ENCODE measurements around the gene ADAP1. TPM values are rescaled to one million over a fixed set of nuclear protein-coding genes. Genes with fewer than 3 reads are reported as not detected.
A peak's percentile ranks its signal among the peaks of the same experiment; 100 is the strongest.

Gene ADAP1
- polyA plus RNA-seq, 1 donor (not counting 4 experiments of a cell fraction or from before 2014, with no cell fraction given), result 4.3 TPM

DNA sequence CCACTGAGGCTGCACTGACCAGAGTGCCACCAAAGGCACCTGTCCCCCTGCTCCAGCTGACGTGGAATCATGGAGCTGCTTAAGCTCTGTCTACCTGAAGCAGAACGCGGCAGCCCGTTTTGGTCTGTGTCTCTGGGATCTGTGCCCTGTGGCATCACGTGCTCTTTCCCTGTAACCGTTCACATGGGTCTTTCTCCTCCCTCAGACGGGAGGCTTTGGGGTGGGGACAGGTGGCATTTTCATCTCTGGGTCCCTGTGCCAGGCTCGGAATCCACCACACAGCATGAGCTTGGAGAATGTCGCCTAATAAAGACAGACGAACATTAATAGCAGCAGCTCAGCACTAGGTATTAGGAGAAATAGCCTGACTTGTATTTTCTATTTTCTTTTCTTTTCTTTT, 1.6 kb upstream of the ADAP1 start:
- H3K36me3 ChIP-seq (ENCODE audit: control insufficient read depth in 2 of 2, extremely low read depth in 1 of 2, insufficient read depth in 2 of 2, low read length in 2 of 2), result no peaks in the 10 kb centered on the region
- dilution Hi-C loops (cut with MboI; ENCODE audit: extremely low pct_ligation_motif_present, low sequenced_read_pairs), result no loop called here
- H3K27me3 ChIP-seq (ENCODE audit: control insufficient read depth, extremely low read depth, insufficient read depth, low read length), result peaks cover 16% of the 10 kb centered on the region
- no peak overlapping the region for H3K4me3 ChIP-seq (ENCODE audit: control insufficient read depth in 2 of 3, extremely low read depth in 1 of 3, insufficient read depth in 2 of 3, low read depth in 1 of 3, low read length in 3 of 3)
- no peak overlapping the region for H3K4me2 ChIP-seq (ENCODE audit: control insufficient read depth, extremely low read depth, insufficient read depth, low read depth, low read length)
- no peaks in the 10 kb centered on the region for H3K4me1 ChIP-seq (ENCODE audit: control insufficient read depth, extremely low read depth, insufficient read depth, low read length)
- H3K27ac ChIP-seq (ENCODE audit: control insufficient read depth, insufficient read depth, low read length), result no peak overlapping the region
- H4K20me1 ChIP-seq (ENCODE audit: control insufficient read depth, extremely low read depth, insufficient read depth, low read length), result peaks cover 2% of the 10 kb centered on the region
- FAIRE-seq (no peak), DNase-seq (ENCODE audit: low read depth, low spot score) (no peak)
- TF ChIP-seq, protein P1, sequence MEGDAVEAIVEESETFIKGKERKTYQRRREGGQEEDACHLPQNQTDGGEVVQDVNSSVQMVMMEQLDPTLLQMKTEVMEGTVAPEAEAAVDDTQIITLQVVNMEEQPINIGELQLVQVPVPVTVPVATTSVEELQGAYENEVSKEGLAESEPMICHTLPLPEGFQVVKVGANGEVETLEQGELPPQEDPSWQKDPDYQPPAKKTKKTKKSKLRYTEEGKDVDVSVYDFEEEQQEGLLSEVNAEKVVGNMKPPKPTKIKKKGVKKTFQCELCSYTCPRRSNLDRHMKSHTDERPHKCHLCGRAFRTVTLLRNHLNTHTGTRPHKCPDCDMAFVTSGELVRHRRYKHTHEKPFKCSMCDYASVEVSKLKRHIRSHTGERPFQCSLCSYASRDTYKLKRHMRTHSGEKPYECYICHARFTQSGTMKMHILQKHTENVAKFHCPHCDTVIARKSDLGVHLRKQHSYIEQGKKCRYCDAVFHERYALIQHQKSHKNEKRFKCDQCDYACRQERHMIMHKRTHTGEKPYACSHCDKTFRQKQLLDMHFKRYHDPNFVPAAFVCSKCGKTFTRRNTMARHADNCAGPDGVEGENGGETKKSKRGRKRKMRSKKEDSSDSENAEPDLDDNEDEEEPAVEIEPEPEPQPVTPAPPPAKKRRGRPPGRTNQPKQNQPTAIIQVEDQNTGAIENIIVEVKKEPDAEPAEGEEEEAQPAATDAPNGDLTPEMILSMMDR (optimal IDR thresholded peaks at IDR 0.05 in 1 of 3, IDR thresholded peaks at IDR 0.05 in 1 of 3, conservative IDR thresholded peaks at IDR 0.05 in 1 of 3; ENCODE audit: extremely low read depth in 1 of 3, insufficient read depth in 2 of 3, low read length in 3 of 3), result no peak
- no peaks in the 10 kb centered on the region for H3K79me2 ChIP-seq (ENCODE audit: control insufficient read depth, insufficient read depth, low read length)
- no peak overlapping the region for H3K9ac ChIP-seq (ENCODE audit: control insufficient read depth, extremely low read depth, insufficient read depth, low read length)
- no peaks in the 10 kb centered on the region for H3K9me1 ChIP-seq (ENCODE audit: control insufficient read depth, extremely low read depth, insufficient read depth, low read length)
- no peaks in the 10 kb centered on the region for H3K9me3 ChIP-seq (ENCODE audit: control insufficient read depth, low read depth, low read length)
- no peak overlapping the region for H2AFZ ChIP-seq (ENCODE audit: control insufficient read depth, low read length)

DNA sequence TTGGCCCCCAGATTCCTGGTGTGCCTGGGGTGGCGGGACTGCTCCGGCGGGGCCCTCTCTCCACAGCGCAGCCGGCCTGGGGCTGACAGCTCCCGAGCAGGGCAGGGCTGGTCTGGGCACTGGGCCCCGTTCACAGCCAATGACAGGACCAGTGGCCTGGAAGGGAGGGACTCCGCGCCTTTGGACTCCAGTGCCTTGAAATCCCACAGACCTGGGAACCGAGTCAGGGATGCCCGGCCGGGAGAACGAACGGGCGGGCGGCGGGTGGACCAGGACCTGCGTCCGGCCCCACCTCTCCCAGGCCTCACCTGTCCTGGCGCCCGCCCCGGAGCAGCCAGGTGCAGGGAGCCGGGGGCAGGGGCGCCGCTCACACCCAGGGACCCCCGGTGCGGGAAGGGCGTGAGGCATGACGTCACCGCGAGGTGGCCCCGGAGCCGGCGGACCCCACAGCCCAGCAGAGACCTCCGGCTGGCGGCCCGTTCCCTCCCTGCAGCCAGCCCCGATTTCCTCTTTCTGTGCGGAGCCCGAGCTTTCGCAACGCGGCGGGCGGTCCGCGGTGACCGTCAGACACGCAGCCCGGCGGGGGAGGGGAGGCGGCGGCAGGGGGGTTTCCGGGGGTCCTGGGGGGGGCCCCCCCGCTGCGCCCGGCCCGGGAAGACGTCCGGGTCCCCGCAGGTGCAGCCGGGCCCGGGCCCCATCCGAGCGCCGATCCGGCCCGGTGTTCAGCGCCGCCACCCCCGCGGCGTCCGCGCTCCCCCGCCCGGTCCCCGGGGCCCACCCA, 743 bp downstream of the ADAP1 start:
- DNase-seq (ENCODE audit: low read depth, low spot score), result no peak
- H3K4me2 ChIP-seq (ENCODE audit: control insufficient read depth, extremely low read depth, insufficient read depth, low read depth, low read length), result peak overlapping the region; percentile 58
- no peak overlapping the region for H3K27ac ChIP-seq (ENCODE audit: control insufficient read depth, insufficient read depth, low read length)
- no peak overlapping the region for H3K9ac ChIP-seq (ENCODE audit: control insufficient read depth, extremely low read depth, insufficient read depth, low read length)
- no peaks in the 10 kb centered on the region for H3K9me1 ChIP-seq (ENCODE audit: control insufficient read depth, extremely low read depth, insufficient read depth, low read length)
- TF ChIP-seq EZH2 (IDR thresholded peaks at IDR 0.05; ENCODE audit: low read length), result no peak
- TF ChIP-seq, protein P1 (optimal IDR thresholded peaks at IDR 0.05 in 1 of 3, IDR thresholded peaks at IDR 0.05 in 1 of 3, conservative IDR thresholded peaks at IDR 0.05 in 1 of 3; ENCODE audit: extremely low read depth in 1 of 3, insufficient read depth in 2 of 3, low read length in 3 of 3), result no peak
- peaks cover 2% of the 10 kb centered on the region for H4K20me1 ChIP-seq (ENCODE audit: control insufficient read depth, extremely low read depth, insufficient read depth, low read length)
- peaks cover 16% of the 10 kb centered on the region for H3K27me3 ChIP-seq (ENCODE audit: control insufficient read depth, extremely low read depth, insufficient read depth, low read length)
- no peaks in the 10 kb centered on the region for H3K9me3 ChIP-seq (ENCODE audit: control insufficient read depth, low read depth, low read length)
- H3K79me2 ChIP-seq (ENCODE audit: control insufficient read depth, insufficient read depth, low read length), result no peaks in the 10 kb centered on the region
- dilution Hi-C loops (cut with MboI; ENCODE audit: extremely low pct_ligation_motif_present, low sequenced_read_pairs), result no loop called here
- FAIRE-seq, result no peak
- H3K36me3 ChIP-seq (ENCODE audit: control insufficient read depth in 2 of 2, extremely low read depth in 1 of 2, insufficient read depth in 2 of 2, low read length in 2 of 2), result no peaks in the 10 kb centered on the region
- H3K4me3 ChIP-seq (ENCODE audit: control insufficient read depth in 2 of 3, extremely low read depth in 1 of 3, insufficient read depth in 2 of 3, low read depth in 1 of 3, low read length in 3 of 3), result peak overlapping the region; percentile 48 to 64 (median 52)
- no peaks in the 10 kb centered on the region for H3K4me1 ChIP-seq (ENCODE audit: control insufficient read depth, extremely low read depth, insufficient read depth, low read length)
- H2AFZ ChIP-seq (ENCODE audit: control insufficient read depth, low read length), result no peak overlapping the region

All from keratinocyte (primary cell).